ENCODE data around the gene KRR1. TPM values are rescaled to one million over a fixed set of nuclear protein-coding genes. Genes with fewer than 3 reads are reported as not detected.
A peak's percentile ranks its signal among the peaks of the same experiment; 100 is the strongest.
"Not testable (repeated sequence)": the region's sequence is repeated elsewhere in the genome, so short reads cannot be mapped to it uniquely, and the experiment has no call there.

The KRR1 gene
- total RNA-seq, 1 donor from 2014 or later, result 59.4 TPM

DNA sequence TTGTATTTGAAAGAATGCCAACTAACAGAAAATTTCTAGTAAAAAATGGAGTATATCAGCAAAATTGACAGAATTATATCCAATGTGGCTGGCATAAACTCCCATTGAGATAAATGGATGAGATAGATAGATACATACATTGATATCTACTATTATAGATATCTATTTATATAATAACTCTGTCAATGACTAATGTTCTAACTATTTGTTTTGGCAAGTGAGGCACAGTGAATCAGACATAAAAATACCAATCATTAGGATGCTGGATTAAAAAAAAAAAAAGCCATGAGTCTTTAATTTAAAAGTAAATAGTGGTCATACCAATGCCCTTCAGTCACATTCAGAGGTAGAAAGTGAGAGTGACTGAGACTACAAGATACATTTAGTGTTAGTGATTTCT, 64.6 kb downstream of the KRR1 start:
- Mint-ChIP-seq H3K36me3 (ENCODE audit: low read depth) (no peaks in the 10 kb centered on the region), H3K27ac (ENCODE audit: unreplicated experiment) (no peak overlapping the region)
- DNase-seq (ENCODE audit: low read depth, low spot score), result no peak

DNA sequence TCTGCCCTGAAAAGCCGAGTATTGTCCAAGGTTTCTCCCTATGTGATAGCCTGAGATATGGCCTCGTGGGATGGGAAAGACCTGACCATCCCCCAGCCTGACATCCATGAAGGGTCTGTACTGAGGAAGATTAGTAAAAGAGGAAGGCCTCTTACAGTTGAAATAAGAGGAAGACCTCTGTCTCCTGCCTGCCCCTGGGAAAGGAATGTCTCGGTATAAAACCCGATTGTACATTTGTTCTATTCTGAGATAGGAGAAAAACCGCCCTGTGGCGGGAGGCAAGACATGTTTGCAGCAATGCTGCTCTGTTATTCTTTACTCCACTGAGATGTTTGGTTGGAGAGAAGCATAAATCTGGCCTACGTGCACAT, 66.3 kb downstream of the KRR1 start:
- not testable (repeated sequence) for H3K4me3 Mint-ChIP-seq; H3K9me3 Mint-ChIP-seq; H3K4me1 Mint-ChIP-seq; H3K27ac Mint-ChIP-seq (ENCODE audit: unreplicated experiment); H3K36me3 Mint-ChIP-seq (ENCODE audit: low read depth); H3K27me3 Mint-ChIP-seq (ENCODE audit: low read depth); DNase-seq (ENCODE audit: low read depth, low spot score)

More for the DNA sequence above, 64.6 kb downstream of the KRR1 start:
- Mint-ChIP-seq H3K27me3 (ENCODE audit: low read depth) (no peaks in the 10 kb centered on the region), H3K9me3 (no peaks in the 10 kb centered on the region), H3K4me1 (no peaks in the 10 kb centered on the region), H3K4me3 (no peak overlapping the region)
- TF ChIP-seq, protein P1, sequence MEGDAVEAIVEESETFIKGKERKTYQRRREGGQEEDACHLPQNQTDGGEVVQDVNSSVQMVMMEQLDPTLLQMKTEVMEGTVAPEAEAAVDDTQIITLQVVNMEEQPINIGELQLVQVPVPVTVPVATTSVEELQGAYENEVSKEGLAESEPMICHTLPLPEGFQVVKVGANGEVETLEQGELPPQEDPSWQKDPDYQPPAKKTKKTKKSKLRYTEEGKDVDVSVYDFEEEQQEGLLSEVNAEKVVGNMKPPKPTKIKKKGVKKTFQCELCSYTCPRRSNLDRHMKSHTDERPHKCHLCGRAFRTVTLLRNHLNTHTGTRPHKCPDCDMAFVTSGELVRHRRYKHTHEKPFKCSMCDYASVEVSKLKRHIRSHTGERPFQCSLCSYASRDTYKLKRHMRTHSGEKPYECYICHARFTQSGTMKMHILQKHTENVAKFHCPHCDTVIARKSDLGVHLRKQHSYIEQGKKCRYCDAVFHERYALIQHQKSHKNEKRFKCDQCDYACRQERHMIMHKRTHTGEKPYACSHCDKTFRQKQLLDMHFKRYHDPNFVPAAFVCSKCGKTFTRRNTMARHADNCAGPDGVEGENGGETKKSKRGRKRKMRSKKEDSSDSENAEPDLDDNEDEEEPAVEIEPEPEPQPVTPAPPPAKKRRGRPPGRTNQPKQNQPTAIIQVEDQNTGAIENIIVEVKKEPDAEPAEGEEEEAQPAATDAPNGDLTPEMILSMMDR (conservative IDR thresholded peaks at IDR 0.05), result no peak

DNA sequence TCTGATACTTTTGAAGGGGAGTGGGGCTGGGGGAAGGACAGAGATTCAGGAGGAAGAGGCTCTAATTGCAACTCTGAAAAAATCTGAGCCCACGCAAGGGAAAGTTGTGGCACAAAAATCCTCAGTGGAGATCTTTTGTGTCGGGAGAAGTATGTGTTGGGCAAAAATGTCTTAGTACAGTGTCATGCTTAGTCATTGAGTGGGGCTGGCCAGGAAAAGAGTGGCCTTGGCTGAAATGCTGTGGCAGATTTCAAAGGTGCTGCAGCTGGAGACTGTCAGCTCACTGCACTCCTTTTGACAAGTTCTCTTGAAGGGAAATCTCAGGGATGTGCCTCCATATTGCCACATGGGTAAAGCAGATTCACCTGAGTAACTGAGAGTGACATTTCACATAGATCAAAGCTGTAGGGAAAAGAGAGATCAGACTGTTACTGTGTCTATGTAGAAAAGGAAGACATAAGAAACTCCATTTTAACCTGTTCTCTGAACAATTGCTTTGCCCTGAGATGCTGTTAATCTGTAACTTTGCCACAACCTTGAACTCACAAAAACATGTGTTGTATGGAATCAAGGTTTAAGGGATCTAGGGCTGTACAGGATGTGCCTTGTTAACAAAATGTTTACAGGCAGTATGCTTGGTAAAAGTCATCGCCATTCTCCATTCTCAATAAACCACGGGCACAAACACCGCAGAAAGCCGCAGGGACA, 66.8 kb downstream of the KRR1 start:
- Mint-ChIP-seq H3K36me3 (ENCODE audit: low read depth) (no peaks in the 10 kb centered on the region), H3K27ac (ENCODE audit: unreplicated experiment) (peak overlapping the region; percentile 51), H3K4me3 (no peak overlapping the region), H3K9me3 (peaks cover 5% of the 10 kb centered on the region), H3K4me1 (no peaks in the 10 kb centered on the region), H3K27me3 (ENCODE audit: low read depth) (no peaks in the 10 kb centered on the region)
- DNase-seq (ENCODE audit: low read depth, low spot score), result no peak
- TF ChIP-seq, protein P1 (conservative IDR thresholded peaks at IDR 0.05), result no peak

DNA sequence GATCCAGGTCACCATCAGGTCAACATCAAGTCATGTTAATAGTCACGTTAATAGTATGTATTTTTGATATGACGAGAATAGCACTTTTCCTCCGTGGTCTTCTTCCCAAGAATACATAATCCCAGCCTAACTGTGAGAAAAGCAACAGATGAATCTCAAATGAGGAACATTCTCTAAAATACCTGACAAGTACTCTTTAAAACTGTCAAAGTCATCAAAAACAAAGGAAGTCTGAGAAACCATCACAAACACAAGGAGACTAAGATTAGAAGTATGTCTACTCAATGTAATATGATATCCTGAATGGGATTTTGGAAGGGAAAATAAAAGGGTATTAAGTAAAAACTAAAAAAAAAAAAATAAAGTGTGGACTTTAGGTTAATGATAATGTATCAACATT, 67.7 kb downstream of the KRR1 start:
- Mint-ChIP-seq H3K36me3 (ENCODE audit: low read depth) (no peaks in the 10 kb centered on the region), H3K27ac (ENCODE audit: unreplicated experiment) (no peak overlapping the region), H3K27me3 (ENCODE audit: low read depth) (no peaks in the 10 kb centered on the region), H3K9me3 (peaks cover 10% of the 10 kb centered on the region), H3K4me3 (no peak overlapping the region), H3K4me1 (no peaks in the 10 kb centered on the region)
- DNase-seq (ENCODE audit: low read depth, low spot score), result no peak
- TF ChIP-seq, protein P1 (conservative IDR thresholded peaks at IDR 0.05), result no peak

DNA sequence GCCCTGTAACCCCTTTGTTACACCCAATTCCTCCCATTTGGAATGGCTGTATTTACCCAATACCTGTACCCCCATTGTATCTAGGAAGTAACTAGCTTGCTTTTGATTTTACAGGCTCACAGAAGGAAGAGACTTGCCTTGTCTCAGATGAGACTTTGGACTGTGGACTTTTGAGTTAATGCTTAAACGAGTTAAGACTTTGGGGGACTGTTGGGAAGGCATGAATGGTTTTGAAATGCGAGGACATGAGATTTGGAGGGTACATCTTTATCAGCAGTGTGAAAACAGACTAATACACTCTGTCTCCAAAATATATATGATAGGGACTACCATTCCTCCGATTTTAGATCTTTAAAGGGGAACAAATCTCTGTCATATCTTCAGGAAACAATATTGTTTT, 69.0 kb downstream of the KRR1 start:
- H3K4me1 Mint-ChIP-seq; H3K27ac Mint-ChIP-seq (ENCODE audit: unreplicated experiment); H3K9me3 Mint-ChIP-seq; DNase-seq (ENCODE audit: low read depth, low spot score); H3K36me3 Mint-ChIP-seq (ENCODE audit: low read depth); H3K27me3 Mint-ChIP-seq (ENCODE audit: low read depth); H3K4me3 Mint-ChIP-seq: not testable (repeated sequence)

DNA sequence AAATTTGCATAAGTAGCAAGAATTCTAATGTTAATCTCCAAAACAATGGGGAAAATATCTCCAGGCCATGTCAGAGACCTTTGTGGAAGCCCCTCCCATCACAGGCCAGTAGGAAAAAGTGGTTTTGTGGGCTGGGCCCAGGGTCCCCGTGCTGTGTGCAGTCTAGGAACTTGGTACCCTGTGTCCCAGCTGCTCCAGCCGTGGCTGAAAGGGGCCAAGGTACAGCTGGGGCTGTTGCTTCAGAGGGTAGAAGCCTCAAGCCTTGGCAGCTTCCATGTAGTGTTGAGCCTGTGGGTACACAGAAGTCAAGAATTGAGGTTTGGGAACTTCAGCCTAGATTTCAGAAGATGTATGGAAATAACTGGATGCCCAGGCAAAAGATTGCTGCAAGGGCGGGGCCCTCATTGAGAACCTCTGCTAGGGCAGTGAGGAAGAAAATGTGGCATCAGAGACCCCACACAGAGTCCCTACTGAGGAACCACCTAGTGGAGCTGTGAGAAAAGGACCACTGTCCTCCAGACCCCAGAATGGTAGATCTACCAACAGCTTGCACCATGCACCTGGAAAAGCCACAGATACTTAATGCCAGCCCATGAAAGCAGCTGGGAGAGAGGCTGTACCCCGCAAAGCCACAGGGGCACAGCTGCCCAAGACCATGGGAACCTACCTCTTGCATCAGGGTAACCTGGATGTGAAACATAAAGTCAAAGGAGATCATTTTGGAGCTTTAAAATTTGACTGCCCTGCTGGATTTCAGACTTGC, 69.5 kb downstream of the KRR1 start:
- H3K27ac Mint-ChIP-seq (ENCODE audit: unreplicated experiment); H3K4me1 Mint-ChIP-seq; H3K9me3 Mint-ChIP-seq: not testable (repeated sequence)

More for the DNA sequence above, 69.5 kb downstream of the KRR1 start:
- not testable (repeated sequence) for H3K27me3 Mint-ChIP-seq (ENCODE audit: low read depth); DNase-seq (ENCODE audit: low read depth, low spot score); H3K36me3 Mint-ChIP-seq (ENCODE audit: low read depth); H3K4me3 Mint-ChIP-seq

Other genes starting within 250 kb of the KRR1 start
- gene CAPS2, start 181.3 kb downstream of the KRR1 start, total RNA-seq, result 6.6 and 7.3 TPM in 2 replicates
- gene GLIPR1L1, start 176.9 kb downstream of the KRR1 start, total RNA-seq, result not detected in 2 replicates
- 0.40 and 0.98 TPM in 2 replicates for gene GLIPR1L2, start 120.5 kb downstream of the KRR1 start, total RNA-seq
- gene GLIPR1, start 30.9 kb downstream of the KRR1 start, total RNA-seq, result 0.36 and 0.84 TPM in 2 replicates

All from neural crest cell (in vitro differentiated cells).